ENCODE data around the gene TPO. TPM values are rescaled to one million over a fixed set of nuclear protein-coding genes. Genes with fewer than 3 reads are reported as not detected.

Gene TPO
- total RNA-seq, 1 experiment from 2014 or later = not detected

DNA sequence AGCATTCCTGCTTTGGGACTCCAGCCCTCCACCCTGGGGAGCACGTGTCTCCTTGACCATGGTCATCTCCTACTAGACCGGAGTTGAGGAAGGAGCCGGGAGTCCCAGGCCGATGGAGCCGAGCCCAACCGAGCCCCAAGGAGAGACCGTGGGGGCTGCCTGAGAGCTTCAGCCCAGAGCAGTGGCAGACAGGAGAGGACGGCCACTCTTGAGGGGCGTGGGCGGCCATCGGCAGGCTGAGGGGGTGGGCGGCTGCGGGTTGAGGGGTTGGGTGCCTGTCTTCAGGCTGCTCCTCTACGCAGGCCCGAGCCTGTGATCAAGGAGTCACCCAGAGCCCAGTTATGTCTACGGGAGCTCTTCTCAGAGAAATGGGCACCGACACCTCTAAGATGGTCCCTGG is 172.4 kb downstream of the TPO start:
- DNase-seq = no peak
- Histone ChIP-seq H4K8ac (replicated peaks; ENCODE audit: insufficient read length, low read depth, low read length) (no peak overlapping the region), H3K4me2 (ENCODE audit: insufficient read depth, insufficient read length, low read length) (no peak overlapping the region), H3K23ac (ENCODE audit: insufficient read length, low read depth, low read length) (no peak overlapping the region), H2AK5ac (ENCODE audit: insufficient read length, low read length) (no peak overlapping the region), H3K9ac (ENCODE audit: extremely low read depth, insufficient read length, low read length) (no peak overlapping the region), H2BK20ac (ENCODE audit: low read depth, low read length, poor library complexity, severe bottlenecking) (no peak overlapping the region), H2BK15ac (ENCODE audit: low read depth, low read length) (no peak overlapping the region), H4K20me1 (ENCODE audit: control insufficient read depth, insufficient read depth, insufficient read length) (no peaks in the 10 kb centered on the region), H3K27me3 (ENCODE audit: insufficient read depth, low read length) (no peaks in the 10 kb centered on the region), H3K79me2 (ENCODE audit: insufficient read depth, low read length) (no peaks in the 10 kb centered on the region), H3K4ac (ENCODE audit: low read depth, low read length) (no peak overlapping the region), H3K4me1 (ENCODE audit: insufficient read depth, low read length) (no peaks in the 10 kb centered on the region), H3K18ac (ENCODE audit: insufficient read length, low read depth, low read length) (no peak overlapping the region), H3T11ph (ENCODE audit: low read length) (no peak overlapping the region), H3K23me2 (ENCODE audit: insufficient read length, low read depth, low read length, poor library complexity, severe bottlenecking) (no peaks in the 10 kb centered on the region), H3K79me1 (ENCODE audit: insufficient read depth, low read depth, low read length, poor library complexity, severe bottlenecking) (no peaks in the 10 kb centered on the region), H3K27ac (ENCODE audit: insufficient read length, low read depth, low read length) (no peak overlapping the region), H2BK120ac (ENCODE audit: low read depth, low read length, poor library complexity, severe bottlenecking) (no peak overlapping the region), H3K9me3 (ENCODE audit: control insufficient read depth, low read depth, low read length) (no peaks in the 10 kb centered on the region), H2AFZ (ENCODE audit: low read length) (no peak overlapping the region), H3K14ac (ENCODE audit: insufficient read depth, low read length) (no peak overlapping the region), H2BK12ac (ENCODE audit: insufficient read length, low read depth, low read length) (no peak overlapping the region), H3K56ac (ENCODE audit: insufficient read length, low read depth, low read length) (no peak overlapping the region), H4K91ac (ENCODE audit: insufficient read length, low read depth, low read length) (no peak overlapping the region), H4K5ac (ENCODE audit: insufficient read length, low read depth, low read length) (no peak overlapping the region), H2BK5ac (ENCODE audit: insufficient read length, low read length) (no peak overlapping the region)
- Mint-ChIP-seq H3K4me3 (no peak overlapping the region), H3K4me1 (peaks cover 13 to 15% of the 10 kb centered on the region in 2 experiments), H3K9me3 (peaks cover 4% of the 10 kb centered on the region in 2 experiments; a peak in 2 of 5 replicates), H3K27ac (no peak overlapping the region), H3K27me3 (ENCODE audit: low read depth) (no peaks in the 10 kb centered on the region; the same call in 1 of the 2 replicates), H3K36me3 (ENCODE audit: insufficient read depth in 1 of 3, low read depth in 3 of 3) (peaks cover 0 to 7% (median 4%) of the 10 kb centered on the region in 3 experiments; a peak in 4 of 7 replicates)
- no CpG with 5 or more reads among the region's 17 CpGs for WGBS (ENCODE audit: extremely low coverage, insufficient read length, low lambda C conversion rate)
- TF ChIP-seq, protein P1, sequence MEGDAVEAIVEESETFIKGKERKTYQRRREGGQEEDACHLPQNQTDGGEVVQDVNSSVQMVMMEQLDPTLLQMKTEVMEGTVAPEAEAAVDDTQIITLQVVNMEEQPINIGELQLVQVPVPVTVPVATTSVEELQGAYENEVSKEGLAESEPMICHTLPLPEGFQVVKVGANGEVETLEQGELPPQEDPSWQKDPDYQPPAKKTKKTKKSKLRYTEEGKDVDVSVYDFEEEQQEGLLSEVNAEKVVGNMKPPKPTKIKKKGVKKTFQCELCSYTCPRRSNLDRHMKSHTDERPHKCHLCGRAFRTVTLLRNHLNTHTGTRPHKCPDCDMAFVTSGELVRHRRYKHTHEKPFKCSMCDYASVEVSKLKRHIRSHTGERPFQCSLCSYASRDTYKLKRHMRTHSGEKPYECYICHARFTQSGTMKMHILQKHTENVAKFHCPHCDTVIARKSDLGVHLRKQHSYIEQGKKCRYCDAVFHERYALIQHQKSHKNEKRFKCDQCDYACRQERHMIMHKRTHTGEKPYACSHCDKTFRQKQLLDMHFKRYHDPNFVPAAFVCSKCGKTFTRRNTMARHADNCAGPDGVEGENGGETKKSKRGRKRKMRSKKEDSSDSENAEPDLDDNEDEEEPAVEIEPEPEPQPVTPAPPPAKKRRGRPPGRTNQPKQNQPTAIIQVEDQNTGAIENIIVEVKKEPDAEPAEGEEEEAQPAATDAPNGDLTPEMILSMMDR (conservative IDR thresholded peaks at IDR 0.05) = no peak

Data from H9 (cell line).